Nephron progenitor cell (in vitro differentiated cells): Measurements from ENCODE around the gene SMARCA4.
"Not testable (repeated sequence)": the region's sequence is repeated elsewhere in the genome, so short reads cannot be mapped to it uniquely, and the experiment has no call there.

Experiments
- DNase-seq: peaks from one replicate; pipeline ENCODE4 v3.0.0; 2021
- H3K27ac Mint-ChIP-seq: 2 replicates; pipeline ENCODE4 v1.8.0; 2021; ENCODE audit warnings: mild to moderate bottlenecking, moderate library complexity, mixed read lengths
- H3K27me3 Mint-ChIP-seq: 2 replicates; pipeline ENCODE4 v1.8.0; 2021; ENCODE audit warnings: mild to moderate bottlenecking, low read depth, mixed read lengths; ENCODE audit not compliant: poor library complexity
- H3K36me3 Mint-ChIP-seq: 2 replicates; pipeline ENCODE4 v1.8.0; 2021; ENCODE audit warnings: low read depth, mixed read lengths
- H3K4me1 Mint-ChIP-seq: 2 replicates; pipeline ENCODE4 v1.8.0; 2021; ENCODE audit warnings: mixed read lengths
- H3K4me3 Mint-ChIP-seq: 2 replicates; pipeline ENCODE4 v1.8.0; 2021; ENCODE audit warnings: mild to moderate bottlenecking, moderate library complexity, mixed read lengths
- H3K9me3 Mint-ChIP-seq: 2 replicates; pipeline ENCODE4 v1.8.0; 2021; ENCODE audit warnings: mild to moderate bottlenecking, moderate library complexity, mixed read lengths
- CTCF ChIP-seq: fragments of 200-600 bp; sonication (generic); IDR thresholded peaks from 2 replicates; pipeline ENCODE4 v1.5.0; 2021; ENCODE audit warnings: antibody characterized with exemption

Gene SMARCA4

GRCh38 chr19:11091703-11092153 is 130.9 kb downstream of the SMARCA4 start:
- H3K27ac Mint-ChIP-seq: peak overlapping the region; percentile 99
- H3K9me3 Mint-ChIP-seq: no peaks in the 10 kb centered on the region
- DNase-seq: no peak
- H3K4me3 Mint-ChIP-seq: peak overlapping the region; percentile 89
- H3K36me3 Mint-ChIP-seq: peaks cover 41% of the 10 kb centered on the region
- TF ChIP-seq CTCF: no peak
- H3K27me3 Mint-ChIP-seq: no peaks in the 10 kb centered on the region
- H3K4me1 Mint-ChIP-seq: peaks cover 50% of the 10 kb centered on the region

DNA sequence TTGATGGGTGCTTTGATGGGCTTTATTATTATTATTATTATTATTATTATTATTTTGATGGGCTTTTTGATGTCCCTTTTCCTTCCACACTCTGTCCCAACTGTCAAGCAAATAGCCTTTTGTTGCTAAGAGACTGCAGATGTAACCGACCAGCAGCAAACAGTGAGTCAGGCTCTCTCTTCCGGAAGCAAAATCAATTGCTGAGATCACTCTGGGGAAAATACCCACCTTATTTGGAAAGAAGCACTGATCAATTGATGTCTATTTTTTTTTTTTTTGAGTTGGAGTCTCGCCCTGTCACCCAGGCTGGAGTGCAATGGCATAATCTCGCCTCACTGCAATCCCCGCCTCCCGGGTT is 131.3 kb downstream of the SMARCA4 start:
- peaks cover 50% of the 10 kb centered on the region for H3K4me1 Mint-ChIP-seq
- peak overlapping the region; percentile 64 for H3K27ac Mint-ChIP-seq
- TF ChIP-seq CTCF: no peak
- no peak for DNase-seq
- no peaks in the 10 kb centered on the region for H3K27me3 Mint-ChIP-seq
- peak overlapping the region; percentile 89 for H3K4me3 Mint-ChIP-seq
- H3K36me3 Mint-ChIP-seq: peaks cover 45% of the 10 kb centered on the region
- H3K9me3 Mint-ChIP-seq: no peaks in the 10 kb centered on the region

DNA sequence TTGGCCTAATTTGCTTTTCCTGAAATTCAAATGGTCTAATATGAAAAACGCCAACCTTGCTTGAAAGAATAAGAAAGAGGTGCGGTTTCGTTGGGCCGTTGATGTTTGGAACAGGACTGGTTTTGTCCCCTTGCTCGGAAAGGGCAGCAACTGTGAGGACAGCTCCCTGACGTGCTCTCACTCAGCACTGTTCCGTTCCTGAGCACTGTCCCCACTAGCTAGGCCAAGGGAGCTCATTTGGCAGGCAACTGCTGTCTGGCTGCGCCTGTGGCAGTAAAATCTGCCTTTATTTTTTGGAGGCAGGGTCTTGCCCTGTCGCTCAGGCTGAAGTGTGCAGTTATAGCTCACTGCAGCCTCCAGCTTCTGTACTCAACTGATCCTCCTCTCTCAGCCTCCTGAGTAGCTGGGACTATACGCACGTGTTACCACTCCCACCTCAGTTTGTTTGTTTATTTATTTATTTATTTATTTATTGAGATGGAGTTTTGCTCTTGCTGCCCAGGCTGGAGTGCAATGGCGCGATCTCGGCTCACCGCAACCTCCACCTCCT is 132.9 kb downstream of the SMARCA4 start:
- no peak for DNase-seq
- Mint-ChIP-seq H3K4me1 (peaks cover 44% of the 10 kb centered on the region), H3K27ac (peak overlapping the region; percentile 13), H3K27me3 (no peaks in the 10 kb centered on the region), H3K36me3 (peaks cover 59% of the 10 kb centered on the region), H3K4me3 (peak overlapping the region; percentile 68), H3K9me3 (no peaks in the 10 kb centered on the region)
- TF ChIP-seq CTCF: no peak

- no peaks in the 10 kb centered on the region for H3K9me3 Mint-ChIP-seq
- no peak for DNase-seq
Observed at GRCh38 chr19:11094520-11094894, 133.7 kb downstream of the SMARCA4 start.

DNA sequence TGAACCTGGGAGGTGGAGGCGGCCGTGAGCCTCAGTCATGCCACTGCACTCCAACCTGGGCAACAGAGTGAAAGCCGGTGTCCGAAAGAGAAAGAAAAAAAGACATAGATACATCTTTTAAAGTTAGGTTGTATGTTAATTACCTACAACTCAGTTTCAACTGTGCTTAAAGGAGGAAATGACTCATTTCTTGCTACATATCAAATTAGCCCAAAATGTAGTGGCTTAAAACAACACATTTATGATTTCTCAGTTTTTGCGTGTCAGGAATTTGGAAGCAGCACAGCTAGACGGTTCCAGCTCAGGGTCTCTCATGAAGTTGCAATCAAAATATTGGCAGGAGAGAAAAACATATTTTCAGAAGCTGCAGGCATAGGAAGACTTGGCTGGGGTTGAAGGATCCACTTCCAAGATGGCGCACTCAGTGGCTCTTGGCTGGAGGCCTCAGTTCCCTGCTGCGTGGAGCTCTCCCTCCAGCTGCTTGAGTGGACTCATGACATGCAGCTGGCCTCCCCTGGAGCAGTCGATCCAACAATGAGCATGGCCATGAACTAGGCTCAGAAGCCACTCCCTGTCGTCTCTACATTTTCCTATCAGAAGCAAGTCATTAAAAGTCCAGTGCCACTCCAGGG is 135.5 kb downstream of the SMARCA4 start:
- H3K9me3 Mint-ChIP-seq: no peaks in the 10 kb centered on the region
- peaks cover 83% of the 10 kb centered on the region for H3K36me3 Mint-ChIP-seq
- DNase-seq: no peak
- TF ChIP-seq CTCF: no peak
- peak overlapping the region; percentile 87 for H3K27ac Mint-ChIP-seq
- peaks cover 34% of the 10 kb centered on the region for H3K4me1 Mint-ChIP-seq
- no peak overlapping the region for H3K4me3 Mint-ChIP-seq
- no peaks in the 10 kb centered on the region for H3K27me3 Mint-ChIP-seq

More at GRCh38 chr19:11094520-11094894, 133.7 kb downstream of the SMARCA4 start:
- H3K36me3 Mint-ChIP-seq: peaks cover 66% of the 10 kb centered on the region
- H3K27ac Mint-ChIP-seq: no peak overlapping the region
- TF ChIP-seq CTCF: no peak
- no peaks in the 10 kb centered on the region for H3K27me3 Mint-ChIP-seq
- no peak overlapping the region for H3K4me3 Mint-ChIP-seq
- peaks cover 38% of the 10 kb centered on the region for H3K4me1 Mint-ChIP-seq

GRCh38 chr19:11097367-11097766 is 136.5 kb downstream of the SMARCA4 start:
- Mint-ChIP-seq H3K36me3 (peaks cover 91% of the 10 kb centered on the region), H3K4me1 (peaks cover 23% of the 10 kb centered on the region)
- not testable (repeated sequence) for H3K27ac Mint-ChIP-seq, H3K4me3 Mint-ChIP-seq, DNase-seq, H3K27me3 Mint-ChIP-seq, H3K9me3 Mint-ChIP-seq
